OCI-LY3 (cell line): Measurements from ENCODE around the gene KHSRP.

ENCODE experiments used
- H2AFZ ChIP-seq: fragments of 200-600, 300-600 bp; shearing (Covaris generic); 2 replicates; pipeline ENCODE4 v1.6.0; 2014; ENCODE audit warnings: antibody characterized with exemption, low read depth, low read length
- H3K27ac ChIP-seq: fragments of 200-600, 300-600 bp; sonication (generic); 2 replicates; pipeline ENCODE4 v1.5.1; 2014; ENCODE audit warnings: mild to moderate bottlenecking, low read length, moderate library complexity, mixed read lengths
- H3K27me3 ChIP-seq: fragments of 200-600, 300-600 bp; sonication (generic); 2 replicates; pipeline ENCODE4 v1.6.1; 2014; ENCODE audit warnings: low read depth, low read length, mixed read lengths
- H3K36me3 ChIP-seq: fragments of 200-600, 300-600 bp; sonication (generic); replicated peaks from 2 replicates; pipeline ENCODE3; 2014; ENCODE audit warnings: low read depth, low read length, mixed read lengths
- H3K4me1 ChIP-seq: fragments of 300-600, 200-600 bp; sonication (generic); 2 replicates; pipeline ENCODE4 v1.6.1; 2014; ENCODE audit warnings: low read length, mixed read lengths
- H3K4me2 ChIP-seq: fragments of 200-600, 300-600 bp; sonication (generic); 2 replicates; pipeline ENCODE4 v1.6.1; 2014; ENCODE audit warnings: low read length, mixed read lengths
- H3K4me3 ChIP-seq: fragments of 300-600, 200-600 bp; sonication (generic); 2 replicates; pipeline ENCODE4 v1.5.1; 2014; ENCODE audit warnings: antibody characterized with exemption, mild to moderate bottlenecking, low read length, moderate library complexity
- H3K79me2 ChIP-seq: fragments of 300-600, 200-600 bp; shearing (Covaris generic); 2 replicates; pipeline ENCODE4 v1.6.1; 2014; ENCODE audit warnings: mild to moderate bottlenecking, low read length, mixed read lengths
- H3K9ac ChIP-seq: fragments of 300-600, 200-600 bp; shearing (Covaris generic); 2 replicates; pipeline ENCODE4 v1.6.0; 2014; ENCODE audit warnings: mild to moderate bottlenecking, low read length, moderate library complexity
- H3K9me3 ChIP-seq: fragments of 200-600, 300-600 bp; shearing (Covaris generic); 2 replicates; pipeline ENCODE4 v1.6.1; 2014; ENCODE audit warnings: low read length, mixed read lengths; ENCODE audit not compliant: insufficient read depth
- H4K20me1 ChIP-seq: fragments of 200-600, 300-600 bp; sonication (generic); 2 replicates; pipeline ENCODE4 v1.6.1; 2016; ENCODE audit warnings: low read length, mixed read lengths; ENCODE audit not compliant: insufficient read depth
- EZH2phosphoT487 ChIP-seq: fragments of 200-600 bp; shearing (Covaris generic); IDR thresholded peaks from 2 replicates; pipeline ENCODE4 v1.6.1; 2018; ENCODE audit warnings: antibody characterized with exemption, mixed run types, low read depth
- TF ChIP-seq, protein P1 (sequence below): fragments of 200-600, 300-600 bp; sonication (generic); IDR thresholded peaks from 2 replicates; pipeline ENCODE4 v1.5.1; 2014; ENCODE audit warnings: antibody characterized with exemption, low read length, low read depth

KHSRP gene

DNA sequence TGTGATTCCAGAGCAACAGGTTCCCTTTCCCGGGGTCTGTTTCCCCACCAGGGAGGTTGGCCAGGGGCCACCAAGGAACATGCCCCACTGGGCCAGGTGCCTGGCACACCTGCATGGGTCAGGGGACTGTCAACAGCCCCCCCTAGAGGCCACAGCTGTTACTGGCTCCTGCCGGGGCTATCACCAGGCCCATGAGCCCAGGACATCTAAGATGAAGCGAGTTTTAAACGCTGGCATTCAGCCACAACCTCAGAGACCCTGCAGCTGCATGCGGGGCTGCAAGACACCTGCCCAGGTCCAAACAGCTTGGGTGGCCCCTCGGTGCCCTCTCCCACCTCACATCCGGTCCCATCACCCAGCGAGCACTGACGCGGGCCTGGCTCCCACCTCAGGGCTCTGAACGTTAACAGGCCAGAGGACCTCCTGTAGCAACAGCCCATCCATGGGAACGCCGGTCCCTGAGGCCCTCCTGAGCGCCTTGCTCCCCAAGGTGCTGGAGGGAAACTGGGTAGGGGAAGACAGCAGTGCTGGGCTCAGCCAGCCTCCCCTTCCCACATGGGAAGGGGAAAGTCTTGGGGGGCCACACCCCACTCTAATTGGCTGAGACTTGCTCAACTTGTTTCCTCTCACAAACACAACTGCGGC lies 12.0 kb downstream of the KHSRP start:
- Histone ChIP-seq H4K20me1 (peaks cover 10% of the 10 kb centered on the region), H3K9me3 (no peaks in the 10 kb centered on the region), H3K79me2 (peaks cover 5% of the 10 kb centered on the region; the same call in 1 of the 2 replicates), H3K4me1 (no peaks in the 10 kb centered on the region), H3K9ac (no peak overlapping the region), H3K27ac (no peak overlapping the region), H3K4me2 (no peak overlapping the region), H3K36me3 (peaks cover 57% of the 10 kb centered on the region), H3K27me3 (no peaks in the 10 kb centered on the region), H3K4me3 (no peak overlapping the region), H2AFZ (no peak overlapping the region)
- TF ChIP-seq, protein P1, sequence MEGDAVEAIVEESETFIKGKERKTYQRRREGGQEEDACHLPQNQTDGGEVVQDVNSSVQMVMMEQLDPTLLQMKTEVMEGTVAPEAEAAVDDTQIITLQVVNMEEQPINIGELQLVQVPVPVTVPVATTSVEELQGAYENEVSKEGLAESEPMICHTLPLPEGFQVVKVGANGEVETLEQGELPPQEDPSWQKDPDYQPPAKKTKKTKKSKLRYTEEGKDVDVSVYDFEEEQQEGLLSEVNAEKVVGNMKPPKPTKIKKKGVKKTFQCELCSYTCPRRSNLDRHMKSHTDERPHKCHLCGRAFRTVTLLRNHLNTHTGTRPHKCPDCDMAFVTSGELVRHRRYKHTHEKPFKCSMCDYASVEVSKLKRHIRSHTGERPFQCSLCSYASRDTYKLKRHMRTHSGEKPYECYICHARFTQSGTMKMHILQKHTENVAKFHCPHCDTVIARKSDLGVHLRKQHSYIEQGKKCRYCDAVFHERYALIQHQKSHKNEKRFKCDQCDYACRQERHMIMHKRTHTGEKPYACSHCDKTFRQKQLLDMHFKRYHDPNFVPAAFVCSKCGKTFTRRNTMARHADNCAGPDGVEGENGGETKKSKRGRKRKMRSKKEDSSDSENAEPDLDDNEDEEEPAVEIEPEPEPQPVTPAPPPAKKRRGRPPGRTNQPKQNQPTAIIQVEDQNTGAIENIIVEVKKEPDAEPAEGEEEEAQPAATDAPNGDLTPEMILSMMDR = peak; percentile 60
- no peak for TF ChIP-seq EZH2phosphoT487

DNA sequence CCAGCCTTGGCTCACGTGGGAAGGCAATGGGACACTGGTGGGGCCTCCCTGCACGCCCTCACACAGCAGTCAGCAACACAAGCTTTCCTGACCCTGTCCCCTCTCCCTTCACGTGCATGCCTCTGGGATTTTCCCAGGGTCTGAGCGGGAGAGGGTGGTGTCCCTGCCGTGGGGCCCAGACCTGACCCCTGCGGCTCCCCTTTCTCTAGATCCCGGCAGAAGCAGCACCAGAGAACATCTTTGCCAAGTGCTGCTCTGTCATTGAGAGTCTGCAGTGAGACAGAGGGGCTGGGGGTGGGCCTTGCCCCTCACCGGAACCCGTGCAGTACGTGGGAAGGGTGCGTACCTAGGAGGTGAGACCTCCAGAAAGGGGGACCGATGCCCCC lies 12.6 kb downstream of the KHSRP start:
- Histone ChIP-seq H4K20me1 (peaks cover 5% of the 10 kb centered on the region; the same call in 1 of the 2 replicates), H3K9me3 (no peaks in the 10 kb centered on the region), H3K79me2 (peaks cover under 1% of the 10 kb centered on the region; the same call in 1 of the 2 replicates), H3K9ac (no peak overlapping the region), H3K27ac (no peak overlapping the region), H3K4me2 (no peak overlapping the region), H3K36me3 (peaks cover 51% of the 10 kb centered on the region), H3K27me3 (no peaks in the 10 kb centered on the region), H3K4me1 (no peaks in the 10 kb centered on the region), H2AFZ (no peak overlapping the region), H3K4me3 (no peak overlapping the region)
- TF ChIP-seq, protein P1 = no peak
- no peak for TF ChIP-seq EZH2phosphoT487

DNA sequence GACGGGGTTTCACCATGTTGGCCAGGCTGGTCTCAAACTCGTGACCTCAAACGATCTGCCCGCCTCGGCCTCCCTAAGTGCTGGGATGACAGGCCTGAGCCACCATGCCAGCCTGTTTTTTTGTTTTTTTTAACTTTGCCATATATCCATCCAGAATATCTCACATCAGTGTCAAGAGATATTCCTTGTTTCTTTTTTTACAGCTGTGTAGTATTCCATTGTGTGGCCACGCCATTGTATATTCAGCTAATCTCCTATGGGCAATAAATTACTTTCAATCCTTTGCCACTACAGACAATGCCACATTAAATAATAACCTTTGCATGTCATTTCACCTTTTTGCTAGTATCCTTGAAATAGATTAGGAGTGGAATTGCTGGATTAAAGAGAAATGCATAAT lies 15.3 kb downstream of the KHSRP start:
- H3K79me2 ChIP-seq = no peaks in the 10 kb centered on the region
- H3K36me3 ChIP-seq = peaks cover 27% of the 10 kb centered on the region
- peaks cover 3% of the 10 kb centered on the region; the same call in 1 of the 2 replicates for H4K20me1 ChIP-seq
- H3K9ac ChIP-seq = no peak overlapping the region
- no peak overlapping the region for H2AFZ ChIP-seq
- H3K9me3 ChIP-seq = no peaks in the 10 kb centered on the region
- TF ChIP-seq, protein P1 = no peak
- TF ChIP-seq EZH2phosphoT487 = no peak
- no peak overlapping the region for H3K4me2 ChIP-seq
- no peaks in the 10 kb centered on the region for H3K4me1 ChIP-seq
- no peaks in the 10 kb centered on the region for H3K27me3 ChIP-seq
- no peak overlapping the region for H3K27ac ChIP-seq
- H3K4me3 ChIP-seq = no peak overlapping the region

DNA sequence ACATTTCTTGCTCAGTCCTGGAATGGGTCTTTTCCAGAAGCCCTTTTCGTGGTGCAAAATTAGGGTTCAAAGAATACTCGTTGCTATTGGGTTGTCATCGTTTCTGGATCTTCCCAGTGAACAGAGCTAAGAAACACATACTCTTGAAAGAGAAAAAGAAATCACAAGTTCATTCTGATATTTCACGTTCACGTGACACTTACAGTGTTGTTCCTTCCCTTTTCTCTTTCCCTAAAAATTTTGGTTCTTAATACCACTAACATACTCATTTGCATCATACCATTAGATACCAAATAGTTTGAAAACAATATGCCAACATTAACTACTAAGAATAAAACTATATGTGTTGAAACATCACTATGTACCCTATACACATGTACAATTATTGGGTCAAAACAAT lies 18.2 kb downstream of the KHSRP start:
- H4K20me1 ChIP-seq = no peaks in the 10 kb centered on the region
- TF ChIP-seq, protein P1 = no peak
- TF ChIP-seq EZH2phosphoT487 = no peak
- no peak overlapping the region for H3K9ac ChIP-seq
- no peaks in the 10 kb centered on the region for H3K27me3 ChIP-seq
- H3K36me3 ChIP-seq = peaks cover 3% of the 10 kb centered on the region
- H3K79me2 ChIP-seq = no peaks in the 10 kb centered on the region
- no peak overlapping the region for H2AFZ ChIP-seq
- no peaks in the 10 kb centered on the region for H3K9me3 ChIP-seq
- no peak overlapping the region for H3K4me3 ChIP-seq
- H3K4me1 ChIP-seq = no peaks in the 10 kb centered on the region
- H3K4me2 ChIP-seq = no peak overlapping the region
- no peak overlapping the region for H3K27ac ChIP-seq
